Raji (cell line): ENCODE measurements around the gene ZNF511.

Source experiments
- POLR2A ChIP-seq: IDR thresholded peaks from 2 replicates; pipeline ENCODE4 v1.6.1; 2011; ENCODE audit warnings: low read depth, low read length, control low read depth; ENCODE audit not compliant: insufficient read depth

Gene ZNF511

GRCh38 chr10:133332936-133333699, 24.4 kb downstream of the ZNF511 start:
- TF ChIP-seq POLR2A: no peak

DNA sequence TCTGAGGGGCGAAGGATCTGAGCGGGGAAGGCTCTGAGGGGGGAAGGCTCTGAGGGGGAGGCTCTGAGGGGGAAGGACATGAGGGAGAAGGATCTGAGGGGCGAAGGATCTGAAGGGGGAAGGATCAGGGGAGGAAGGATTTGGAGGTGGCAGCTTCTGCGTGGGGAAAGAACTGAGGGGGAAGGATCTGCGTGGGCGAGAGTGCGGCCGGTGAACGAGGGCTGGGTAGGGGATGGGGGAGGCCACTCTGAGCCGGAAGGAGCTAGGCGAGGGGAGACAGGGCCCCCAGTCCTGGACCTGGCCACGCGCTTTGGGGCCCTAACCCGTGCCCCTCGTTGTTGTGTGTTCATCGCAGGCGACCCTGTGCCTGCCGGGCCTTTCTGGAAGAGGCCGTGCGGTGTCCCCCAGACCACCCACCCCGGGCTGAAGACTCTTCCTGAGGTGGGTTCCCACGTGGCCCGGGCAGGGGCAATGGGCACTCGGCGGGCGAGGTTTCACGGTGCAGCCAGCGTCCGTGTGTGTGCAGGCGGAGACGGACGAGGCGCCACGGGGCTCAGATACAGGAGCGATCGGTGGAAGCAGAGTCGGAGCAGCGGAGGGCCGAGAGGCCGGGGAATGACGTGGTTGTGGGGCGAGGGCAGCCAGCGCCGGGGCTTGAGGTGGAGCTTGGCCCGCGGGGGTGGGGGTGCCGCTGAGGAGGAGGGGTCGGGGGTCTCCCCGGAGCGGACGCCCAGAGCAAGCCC, 26.0 kb downstream of the ZNF511 start:
- no peak for TF ChIP-seq POLR2A

DNA sequence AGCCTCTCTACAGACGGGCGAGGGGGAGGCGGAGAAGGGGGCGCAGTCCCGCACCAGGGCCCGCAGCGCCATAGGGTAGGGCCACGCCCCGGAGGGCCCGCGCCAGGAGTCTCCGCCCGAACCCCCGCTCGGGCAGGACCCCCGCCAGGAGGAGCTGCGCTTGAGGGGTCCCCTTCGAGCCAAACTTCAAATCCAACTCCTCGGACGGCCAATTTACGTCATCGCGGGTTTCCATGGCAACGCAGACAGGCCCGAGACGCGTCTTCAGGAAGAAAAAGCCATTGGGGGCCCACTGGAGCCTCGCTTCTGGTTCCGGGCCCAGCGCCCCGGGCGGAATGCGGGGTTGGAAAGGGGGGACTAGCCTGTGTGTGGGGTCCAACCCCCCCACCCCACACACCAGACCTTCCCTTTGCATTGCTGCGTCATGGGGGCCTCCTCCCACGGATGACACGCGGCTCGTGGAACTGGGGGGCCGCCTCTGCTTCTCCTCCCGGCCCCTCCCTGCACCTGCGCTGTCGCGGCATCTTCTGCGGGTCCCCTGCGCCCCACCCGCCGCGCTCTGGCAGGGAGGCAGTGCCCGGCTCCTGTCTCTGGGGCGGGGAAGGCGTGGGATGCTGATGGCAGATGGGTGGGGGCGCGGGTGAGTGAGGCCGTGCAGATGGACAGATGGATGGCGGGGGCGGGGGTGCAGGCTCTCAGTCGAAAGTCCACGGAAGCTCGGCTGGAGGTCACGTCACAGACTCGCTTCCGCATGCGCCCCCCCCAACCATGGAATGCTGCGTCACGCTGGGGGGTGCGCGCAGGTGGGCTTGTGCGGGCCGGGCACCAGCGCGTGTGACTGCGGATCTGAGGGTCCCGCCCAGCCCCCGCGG, 26.8 kb downstream of the ZNF511 start:
- TF ChIP-seq POLR2A: no peak

DNA sequence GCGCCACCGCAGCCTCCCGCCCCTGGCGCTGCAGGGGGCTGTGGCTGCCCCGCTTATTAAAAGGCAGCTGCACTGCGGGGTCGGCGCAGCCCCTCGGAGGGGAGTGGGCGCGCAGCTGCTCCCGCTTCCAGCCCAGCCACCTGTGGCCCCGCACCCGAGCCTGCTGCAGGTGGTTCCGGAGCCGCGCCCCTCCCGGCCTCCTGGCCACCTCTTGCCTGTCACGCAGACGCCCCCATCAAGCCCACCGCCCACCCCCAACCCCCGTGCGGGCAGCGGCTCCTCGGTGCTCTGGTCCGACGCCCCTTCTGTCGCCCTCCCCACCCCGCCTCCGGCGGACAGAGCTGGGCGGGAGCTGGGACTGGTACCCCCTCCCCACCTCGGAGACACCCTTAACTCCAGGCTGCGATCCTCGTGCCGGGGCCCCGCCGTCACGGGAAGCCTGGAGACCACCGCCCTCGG, 27.4 kb downstream of the ZNF511 start:
- no peak for TF ChIP-seq POLR2A

- TF ChIP-seq POLR2A: no peak
These were observed 28.1 kb downstream of the ZNF511 start, which contains the start of gene CALY for GRCh38 chr10:133336577-133337369. Gene CALY, minus strand, starts transcription at chr10:133336896. Its CDS starts 7,907 bp downstream, at chr10:133328989.

GRCh38 chr10:133337370-133337725, 28.6 kb downstream of the ZNF511 start:
- no peak for TF ChIP-seq POLR2A

DNA sequence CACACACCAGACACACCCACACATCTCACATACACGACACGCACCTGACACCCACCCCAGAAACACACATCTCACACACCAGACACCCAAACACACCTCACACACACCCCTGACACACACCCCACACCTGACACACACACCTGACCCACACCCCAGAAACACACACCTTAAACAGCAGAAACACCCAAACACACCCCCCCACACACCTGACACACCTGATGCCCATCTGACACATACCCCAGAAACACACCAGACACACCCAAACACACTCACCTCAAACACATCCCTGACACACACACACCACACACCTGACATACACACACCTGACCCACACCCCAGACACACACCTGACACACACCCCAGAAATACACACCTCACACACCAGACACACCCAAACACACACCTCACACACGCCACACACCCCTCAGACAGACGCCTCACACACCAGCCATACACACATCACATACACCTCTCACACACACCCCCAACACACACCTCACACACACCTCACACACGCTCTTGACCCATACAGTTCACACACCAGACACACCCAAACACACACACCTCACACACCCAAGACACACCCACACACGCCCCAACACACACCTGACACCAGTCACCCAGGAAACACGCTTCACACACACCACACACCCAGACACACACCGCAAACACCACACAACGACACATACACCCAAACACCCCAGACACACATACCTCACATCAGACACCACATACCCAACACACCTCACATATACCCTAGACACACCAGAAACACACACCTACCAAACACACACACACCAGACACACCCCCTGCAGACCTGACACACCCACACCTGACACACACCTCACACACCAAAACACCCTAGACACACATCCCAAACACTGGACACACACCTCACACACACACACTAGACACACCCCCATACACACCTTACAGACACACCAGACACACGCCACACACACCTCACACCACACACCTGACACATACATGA, 29.7 kb downstream of the ZNF511 start:
- no peak for TF ChIP-seq POLR2A

DNA sequence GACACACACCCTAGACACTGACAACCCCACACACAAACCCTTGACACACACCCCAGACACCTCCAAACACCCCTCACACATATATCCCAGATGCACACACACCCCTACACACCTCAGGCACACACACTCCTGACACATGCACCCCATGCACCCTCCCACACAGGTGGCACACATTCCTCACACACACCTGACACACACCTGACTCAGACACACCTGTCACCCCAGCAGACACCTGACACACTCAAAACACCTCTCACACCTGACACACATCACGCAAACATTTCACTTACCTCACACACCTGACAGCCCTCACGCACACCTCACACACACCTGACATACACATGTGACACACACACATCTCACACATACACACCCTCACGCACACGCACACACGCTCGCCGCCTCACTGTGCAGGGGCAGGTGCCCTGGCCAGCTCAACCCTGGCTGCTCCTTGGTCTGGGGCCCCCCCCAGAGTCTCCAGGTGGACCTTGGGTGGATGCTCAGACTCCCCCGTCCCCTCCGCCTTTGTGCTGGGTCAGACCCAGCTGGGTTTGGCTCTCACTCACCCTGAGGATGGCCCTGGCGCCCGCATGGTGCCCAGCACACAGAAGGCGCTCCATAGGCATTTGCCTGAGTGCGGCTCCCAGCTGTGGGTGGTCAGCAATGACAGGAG, 31.1 kb downstream of the ZNF511 start:
- no peak for TF ChIP-seq POLR2A

DNA sequence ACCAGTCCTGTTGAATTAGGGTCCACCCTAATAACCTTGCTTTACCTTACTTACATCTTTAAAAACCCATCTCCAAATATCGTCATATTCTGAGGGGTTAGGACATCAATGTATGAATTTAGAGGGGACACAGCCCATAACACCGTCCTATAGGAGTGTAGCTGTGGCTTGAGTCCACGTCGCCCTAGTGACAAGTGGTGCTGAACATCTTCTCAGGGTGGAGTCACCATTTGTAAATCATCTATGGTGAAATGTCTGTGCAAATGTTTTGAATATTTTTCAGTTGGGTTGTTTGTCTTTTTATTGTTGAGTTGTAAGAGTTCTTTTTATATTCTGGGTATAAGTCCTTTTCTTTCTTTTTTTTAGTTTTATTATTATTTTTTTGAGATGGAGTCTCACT, 33.3 kb downstream of the ZNF511 start:
- no peak for TF ChIP-seq POLR2A

GRCh38 chr10:133342942-133343341, 34.2 kb downstream of the ZNF511 start:
- TF ChIP-seq POLR2A: no peak

- TF ChIP-seq POLR2A: no peak
These were observed 34.8 kb downstream of the ZNF511 start for GRCh38 chr10:133343558-133343957.

DNA sequence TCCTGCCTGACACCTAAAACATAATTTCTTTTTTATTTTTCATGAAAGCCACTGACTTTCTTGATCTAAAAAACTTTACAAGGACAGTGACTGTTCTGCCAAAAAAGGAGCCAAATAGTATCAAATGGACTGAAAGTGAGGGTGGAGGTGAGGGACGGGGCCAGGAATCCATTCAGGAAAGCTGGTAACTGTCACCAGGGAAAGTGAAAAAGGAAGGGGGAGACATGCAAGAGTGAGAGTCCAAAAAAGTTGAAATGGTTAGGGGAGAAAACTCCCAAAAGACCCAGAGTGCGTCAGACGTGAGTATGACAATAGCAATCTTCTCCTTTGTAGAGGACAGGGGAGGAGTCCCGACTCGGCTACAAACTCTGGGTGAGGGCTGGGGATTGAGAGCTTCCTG, 35.5 kb downstream of the ZNF511 start:
- no peak for TF ChIP-seq POLR2A

DNA sequence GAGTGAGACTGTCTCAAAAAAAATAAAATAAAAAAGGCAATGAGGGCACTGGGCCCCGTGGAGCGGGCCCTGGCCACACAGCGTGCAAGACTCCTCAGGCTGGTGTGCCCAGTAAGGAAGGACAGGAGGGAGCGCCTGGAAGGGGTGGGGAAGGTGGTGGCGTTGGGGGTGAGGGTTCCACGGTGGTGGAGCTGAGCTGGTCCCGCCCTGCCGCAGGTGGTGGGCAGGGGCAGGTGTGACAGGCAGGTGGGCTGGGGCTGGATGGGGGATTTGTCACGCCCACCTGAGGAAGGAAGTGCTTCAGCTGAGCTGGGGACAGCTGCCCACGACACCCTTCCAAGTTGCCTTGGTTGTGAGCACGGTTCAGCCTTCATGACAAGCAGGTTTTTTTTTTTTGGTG, 37.7 kb downstream of the ZNF511 start:
- TF ChIP-seq POLR2A: no peak
